GM18511 (cell line): Measurements from ENCODE around the gene PLAAT5.
"Not testable (repeated sequence)": the region's sequence is repeated elsewhere in the genome, so short reads cannot be mapped to it uniquely, and the experiment has no call there.

ENCODE experiments used
- ATAC-seq: cut with Tn5 transposase; IDR thresholded peaks from one replicate; pipeline ENCODE4 v1.9.1; 2021; ENCODE audit warnings: mild to moderate bottlenecking, moderate library complexity; ENCODE audit not compliant: unreplicated experiment

The PLAAT5 gene

DNA sequence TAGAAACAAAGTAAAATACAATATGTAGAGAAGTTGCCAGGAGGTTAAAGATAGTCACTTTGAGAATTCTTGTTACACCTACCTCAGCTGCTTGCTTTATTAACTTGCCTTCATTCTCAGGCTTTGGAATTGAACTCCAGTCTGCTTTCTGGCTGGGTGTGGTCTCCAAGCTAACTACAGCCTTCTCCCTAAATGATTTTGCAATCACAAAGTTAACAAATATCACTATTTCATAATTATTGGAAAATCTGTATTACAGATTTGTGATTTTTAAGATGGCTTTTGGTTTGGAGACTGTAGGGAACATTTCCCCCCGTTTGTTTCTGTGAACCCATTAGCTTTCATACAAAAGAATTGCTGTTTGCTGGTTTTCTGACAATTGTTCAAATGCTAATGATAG lies 2.2 kb downstream of the PLAAT5 start:
- ATAC-seq = no peak

DNA sequence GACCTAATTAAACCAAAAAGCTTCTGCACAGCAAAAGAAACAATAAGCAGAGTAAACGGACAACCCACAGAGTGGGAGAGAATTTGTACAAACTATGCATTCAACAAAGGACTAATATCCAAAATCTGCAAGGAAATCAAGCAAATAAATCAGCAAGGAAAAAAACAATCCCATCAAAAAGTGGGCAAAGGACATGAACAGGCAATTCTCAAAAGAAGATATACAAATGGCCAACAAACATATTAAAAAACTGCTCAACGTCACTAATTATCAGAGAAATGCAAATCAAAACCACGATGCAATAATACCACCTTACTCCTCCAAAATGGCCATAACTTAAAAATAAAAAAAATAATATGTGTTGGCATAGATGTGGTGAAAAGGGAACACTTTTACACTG lies 5.2 kb downstream of the PLAAT5 start:
- no peak for ATAC-seq

- no peak for ATAC-seq
Measured at GRCh38 chr11:63480039-63480438, 10.9 kb downstream of the PLAAT5 start.

DNA sequence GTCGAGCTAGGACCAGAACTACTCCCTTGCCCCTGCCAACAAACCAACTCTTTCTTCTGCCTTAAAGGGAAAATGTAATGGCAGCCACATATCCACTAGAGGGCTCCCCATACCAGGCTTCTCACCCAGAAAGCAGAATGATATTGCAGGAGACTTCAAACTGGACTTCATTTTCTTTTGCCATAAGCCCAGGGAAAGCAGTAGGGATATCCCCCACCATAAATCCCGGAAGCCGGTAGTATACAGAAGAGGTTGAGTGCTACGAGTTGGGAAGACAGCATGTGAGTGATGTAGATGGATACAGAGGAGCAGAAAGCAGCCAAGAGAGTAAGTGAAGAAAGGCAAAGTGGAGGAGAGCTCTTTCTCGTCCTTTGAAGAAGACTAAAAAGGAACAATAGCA lies 12.1 kb downstream of the PLAAT5 start:
- ATAC-seq = no peak

DNA sequence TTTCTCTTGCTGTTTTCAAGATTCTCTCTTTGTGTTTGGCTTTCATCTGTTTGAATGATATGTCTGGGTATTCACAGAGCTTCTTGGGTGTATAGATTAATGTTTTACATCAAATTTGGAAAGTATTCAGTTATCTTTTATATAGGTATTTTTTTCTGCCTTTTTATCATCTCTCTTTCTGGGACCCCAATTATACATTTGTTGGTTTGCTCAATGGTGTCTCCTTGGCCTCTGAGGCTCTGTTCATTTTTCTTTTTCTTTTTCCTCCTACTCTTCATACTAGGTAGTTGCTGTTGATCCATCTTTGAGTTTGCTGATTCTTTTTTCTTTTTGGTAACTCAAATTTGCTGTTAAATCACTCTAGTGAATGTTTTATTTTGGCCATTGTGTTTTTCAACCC lies 14.3 kb downstream of the PLAAT5 start:
- ATAC-seq = no peak

DNA sequence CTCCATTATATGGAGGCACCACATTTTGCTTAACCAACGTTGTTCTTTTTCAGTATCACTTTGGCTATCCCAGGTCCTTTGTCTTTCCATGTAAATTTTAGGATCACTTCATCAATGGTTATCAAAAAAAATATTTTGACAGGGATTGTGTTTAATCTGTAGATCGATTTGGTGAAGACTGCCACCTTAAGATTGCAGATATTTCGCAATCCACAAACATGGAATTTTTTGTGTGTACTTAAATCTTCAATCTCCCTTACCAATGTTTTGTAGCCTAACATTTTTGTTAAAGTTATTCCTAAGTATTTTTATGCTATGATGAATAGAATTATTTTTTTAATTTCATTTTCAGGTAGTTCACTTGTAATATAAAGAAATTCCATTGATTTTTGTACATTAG lies 18.6 kb downstream of the PLAAT5 start:
- no peak for ATAC-seq

GRCh38 chr11:63470311-63470710 lies 20.7 kb downstream of the PLAAT5 start:
- no peak for ATAC-seq

DNA sequence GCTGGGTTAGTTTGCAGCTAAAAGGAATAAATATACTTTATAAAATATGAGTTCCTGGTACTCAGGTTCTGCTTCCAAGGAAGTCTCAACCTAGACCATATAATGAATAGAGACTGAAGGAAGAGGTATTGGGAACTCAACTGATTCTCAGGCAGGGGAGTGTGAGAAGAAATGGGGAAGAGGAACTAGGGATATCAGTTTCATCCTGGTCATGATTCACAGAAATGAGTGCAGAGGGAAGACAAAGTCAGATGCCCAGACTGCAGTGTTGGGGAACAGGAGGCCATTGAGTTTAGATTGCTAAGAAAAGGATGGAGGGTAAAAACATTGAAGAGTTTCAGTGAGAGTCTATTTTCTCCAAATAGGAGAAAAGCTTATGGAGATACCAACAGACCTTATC lies 28.8 kb downstream of the PLAAT5 start:
- no peak for ATAC-seq

- no peak for ATAC-seq
Measured at GRCh38 chr11:63459586-63459985, 31.4 kb downstream of the PLAAT5 start.

- ATAC-seq = no peak
Measured at GRCh38 chr11:63448646-63449045, 42.3 kb downstream of the PLAAT5 start.

DNA sequence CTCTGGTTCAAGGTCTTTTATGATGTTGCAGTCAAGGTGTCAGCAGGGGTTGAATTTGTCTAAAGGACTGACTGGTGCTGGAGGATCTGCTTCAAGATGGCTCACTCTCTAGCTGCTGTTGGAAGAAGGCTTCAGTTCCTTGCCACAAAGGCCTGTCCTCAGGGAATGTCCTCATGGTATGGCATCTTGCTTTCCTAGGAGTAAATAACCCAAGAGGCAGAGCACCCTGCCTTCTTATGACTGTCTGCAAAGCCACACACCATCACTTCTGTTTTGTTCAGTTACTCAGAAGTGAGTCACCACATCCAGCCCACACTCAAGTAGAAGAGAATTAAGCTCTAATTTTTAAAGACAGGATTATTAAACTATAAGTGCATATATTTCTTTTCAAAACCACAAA lies 45.2 kb downstream of the PLAAT5 start:
- no peak for ATAC-seq

DNA sequence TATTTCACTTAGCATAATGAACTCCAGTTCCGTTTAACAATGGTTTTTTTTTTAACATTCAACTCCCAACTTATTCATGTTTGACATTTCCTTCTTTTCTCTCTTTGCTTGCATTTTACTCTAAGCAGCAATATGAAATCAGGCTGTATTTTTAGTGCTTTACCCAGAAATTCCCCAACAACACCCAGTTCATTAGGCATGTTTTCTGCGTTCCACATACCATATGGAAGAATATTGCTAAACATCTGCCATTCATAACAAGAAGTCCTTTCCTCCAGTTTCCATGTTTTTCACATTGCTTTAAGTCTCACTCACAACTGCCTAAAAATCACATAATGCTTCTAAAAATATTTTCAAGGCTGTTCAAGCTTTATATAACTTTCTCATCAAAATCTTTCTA lies 45.8 kb downstream of the PLAAT5 start:
- no peak for ATAC-seq

GRCh38 chr11:63444160-63444559 lies 46.8 kb downstream of the PLAAT5 start:
- ATAC-seq = no peak

DNA sequence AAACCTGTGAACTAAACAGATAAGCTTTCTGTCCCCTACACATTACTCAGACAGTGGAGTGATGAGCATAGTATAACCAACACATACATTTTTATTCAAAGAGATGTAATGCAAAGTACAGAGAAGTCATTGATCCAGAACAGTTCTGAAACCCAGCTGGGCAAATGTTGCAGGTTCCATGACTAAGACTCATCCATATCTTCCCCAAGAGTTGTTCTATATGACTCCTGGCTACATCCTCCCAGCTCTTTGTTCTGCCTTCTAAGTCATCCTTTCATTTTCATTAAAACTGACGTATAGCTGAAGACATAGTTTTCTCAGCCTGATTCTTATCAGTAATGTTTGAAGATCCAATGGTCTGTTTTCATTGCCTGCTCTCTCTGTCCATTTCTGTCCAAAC lies 47.3 kb downstream of the PLAAT5 start:
- no peak for ATAC-seq

DNA sequence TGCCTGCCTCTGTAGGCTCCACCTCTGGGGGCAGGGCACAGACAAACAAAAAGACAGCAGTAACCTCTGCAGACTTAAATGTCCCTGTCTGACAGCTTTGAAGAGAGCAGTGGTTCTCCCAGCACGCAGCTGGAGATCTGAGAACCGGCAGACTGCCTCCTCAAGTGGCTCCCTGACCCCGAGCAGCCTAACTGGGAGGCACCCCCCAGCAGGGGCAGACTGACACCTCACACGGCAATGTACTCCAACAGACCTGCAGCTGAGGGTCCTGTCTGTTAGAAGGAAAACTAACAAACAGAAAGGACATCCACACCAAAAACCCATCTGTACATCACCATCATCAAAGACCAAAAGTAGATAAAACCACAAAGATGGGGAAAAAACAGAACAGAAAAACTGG lies 55.1 kb downstream of the PLAAT5 start:
- not testable (repeated sequence) for ATAC-seq

GRCh38 chr11:63435351-63435750 lies 55.6 kb downstream of the PLAAT5 start:
- not testable (repeated sequence) for ATAC-seq

- not testable (repeated sequence) for ATAC-seq
Measured at GRCh38 chr11:63430731-63431130, 60.2 kb downstream of the PLAAT5 start.

DNA sequence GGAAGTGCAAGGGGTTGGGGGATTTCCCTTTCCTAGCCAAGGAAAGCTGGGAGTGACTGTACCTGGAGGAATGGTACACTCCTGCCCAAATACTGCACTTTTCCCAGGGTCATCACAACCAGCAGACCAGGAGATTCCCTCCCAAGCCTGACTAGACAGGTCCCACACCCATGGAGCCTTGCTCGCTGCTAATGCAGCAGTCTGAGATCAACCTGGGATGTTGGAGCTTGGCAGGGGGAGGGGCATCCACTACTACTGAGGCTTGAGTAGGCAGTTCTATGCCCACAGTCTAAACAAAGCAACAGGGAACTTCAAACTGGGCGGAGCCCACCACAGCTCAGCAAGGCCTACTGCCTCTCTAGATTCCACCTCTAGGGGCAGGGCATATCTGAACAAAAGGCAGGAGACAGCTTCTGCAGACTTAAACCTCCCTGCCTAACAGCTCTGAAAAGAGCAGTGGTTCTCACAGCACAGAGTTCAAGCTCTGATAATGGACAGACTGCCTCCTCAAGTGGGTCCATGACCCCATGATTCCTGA lies 62.9 kb downstream of the PLAAT5 start:
- no peak for ATAC-seq

GRCh38 chr11:63417174-63417852 lies 73.7 kb downstream of the PLAAT5 start:
- ATAC-seq = no peak
